K562 (cell line): ENCODE data around the gene ALDH16A1. TPM values are rescaled to one million over a fixed set of nuclear protein-coding genes. Genes with fewer than 3 reads are reported as not detected.
A peak's percentile ranks its signal among the peaks of the same experiment; 100 is the strongest.

Experiments
- DMBX1 ChIP-seq: fragments of 250-450 bp; sonication (Bioruptor Pico); IDR thresholded peaks from 2 replicates; pipeline ENCODE4 v1.8.0; 2022; ENCODE audit warnings: inconsistent platforms, mild to moderate bottlenecking, moderate library complexity, borderline replicate concordance
- EHMT2 ChIP-seq: fragments of 450-650 bp; IDR thresholded peaks from 2 replicates; pipeline ENCODE4 v1.6.1; 2018; ENCODE audit warnings: antibody characterized with exemption
- EZH2 ChIP-seq: IDR thresholded peaks from 2 replicates; pipeline ENCODE4 v1.6.1; 2012; ENCODE audit warnings: low read depth, mild to moderate bottlenecking, inconsistent platforms, low read length, borderline replicate concordance
- FIP1L1 ChIP-seq: fragments of 200-400 bp; formaldehyde crosslinking; IDR thresholded peaks from 2 replicates; pipeline ENCODE4 v1.6.1; 2018; ENCODE audit warnings: mild to moderate bottlenecking, low read depth, low read length; ENCODE audit not compliant: poor library complexity, severe bottlenecking
- IRF2 ChIP-seq: sonication (generic); formaldehyde crosslinking; IDR thresholded peaks from 2 replicates; pipeline ENCODE4 v1.8.1; 2022; ENCODE audit warnings: mild to moderate bottlenecking, missing genetic modification reagents
- KHSRP ChIP-seq: fragments of 450-650 bp; IDR thresholded peaks from 2 replicates; pipeline ENCODE4 v1.6.1; 2017
- MAX ChIP-seq: sonication (generic); formaldehyde crosslinking; IDR thresholded peaks from 2 replicates; pipeline ENCODE4 v1.9.0; 2022; ENCODE audit warnings: mild to moderate bottlenecking, missing genetic modification reagents
- PHB ChIP-seq: fragments of 250-450 bp; sonication (Bioruptor Pico); IDR thresholded peaks from 2 replicates; pipeline ENCODE4 v1.5.0; 2021
- PKNOX1 ChIP-seq: fragments of 450-650 bp; IDR thresholded peaks from 2 replicates; pipeline ENCODE4 v1.6.1; 2016
- RBM15 ChIP-seq: fragments of 200-400 bp; formaldehyde crosslinking; IDR thresholded peaks from 2 replicates; pipeline ENCODE4 v1.6.1; 2018; ENCODE audit warnings: mild to moderate bottlenecking, low read length, moderate library complexity; ENCODE audit not compliant: insufficient read depth
- SAP30 ChIP-seq: fragments of 200-600 bp; sonication (generic); IDR thresholded peaks from 2 replicates; pipeline ENCODE4 v1.6.1; 2012; ENCODE audit warnings: borderline replicate concordance, low read depth, mild to moderate bottlenecking, moderate library complexity, low read length, control low read depth, inconsistent platforms; ENCODE audit not compliant: insufficient read depth, poor library complexity, severe bottlenecking
- TRIM24 ChIP-seq, 2 experiments: fragments of 450-650 bp; IDR thresholded peaks; 2 replicates each; pipeline ENCODE4 v1.6.1; 2016
- USF2 ChIP-seq: sonication (generic); formaldehyde crosslinking; IDR thresholded peaks from 2 replicates; pipeline ENCODE4 v1.5.0; 2020; ENCODE audit warnings: missing genetic modification reagents
- XRCC4 ChIP-seq: IDR thresholded peaks from one replicate; pipeline ENCODE4 v1.6.1; 2011; ENCODE audit not compliant: insufficient read depth, insufficient read length; ENCODE audit errors: extremely low read depth
- ZBTB11 ChIP-seq, 3 experiments: fragments of 200-800 bp in 1 of 3; fragments of 250-450 bp in 1 of 3; fragments of 450-650 bp in 1 of 3; sonication (Bioruptor Pico) in 1 of 3; sonication (Bioruptor generic) in 1 of 3; formaldehyde crosslinking in 1 of 3; IDR thresholded peaks; 2 replicates each; pipeline versions ENCODE4 v1.6.1 to v1.8.0; 2016 to 2022; ENCODE audit warnings: mild to moderate bottlenecking in 2 of 3, missing genetic modification characterization in 2 of 3, missing compliant biosample characterization in 1 of 3, moderate library complexity in 1 of 3
- ZNF561 ChIP-seq: fragments of 450-650 bp; formaldehyde crosslinking; conservative IDR thresholded peaks from 2 replicates; pipeline ENCODE4 v1.4.0; 2020; ENCODE audit warnings: mild to moderate bottlenecking, moderate library complexity
- polyA plus RNA-seq, 8 experiments: library from polyadenylated mRNA; depleted of rRNA in 4 of 8; stranded (reverse) in 5 of 8; unstranded in 3 of 8; fragments of >200 nt; fragmentation: Nextera tagmentation in 2 of 8; fragmentation: Illumina TruSeq in 1 of 8; extraction: Ambion mirVana in 2 of 8; extraction: Trizol in 1 of 8; gene quantifications; 2 replicates each; pipeline versions ENCODE4 v1.2.1 to v1.2.3, GENCODE V29; 2011 to 2014; ENCODE audit warnings: inconsistent platforms in 1 of 8, missing spikeins in 1 of 8
- total RNA-seq, 7 experiments: library from RNA; depleted of rRNA in 6 of 7; stranded (reverse); fragments of >200 nt in 6 of 7; fragmentation: Illumina TruSeq in 2 of 7; extraction: Trizol in 2 of 7; gene quantifications; 2 replicates each; pipeline versions ENCODE4 v1.2.1 to v1.2.3, GENCODE V29; 2011 to 2021; ENCODE audit warnings: low replicate concordance in 1 of 7
- TF ChIP-seq, protein P1 (sequence below): sonication (generic); formaldehyde crosslinking; IDR thresholded peaks from 2 replicates; pipeline ENCODE4 v1.8.1; 2023; ENCODE audit warnings: missing genetic modification reagents, mild to moderate bottlenecking, borderline replicate concordance

The ALDH16A1 gene
- total and polyA plus RNA-seq, 9 of the 15 experiments (the other 6 are each of a cell fraction or from before 2014, with no cell fraction given), result 2.2 to 52.2 (median 7.6) TPM

DNA sequence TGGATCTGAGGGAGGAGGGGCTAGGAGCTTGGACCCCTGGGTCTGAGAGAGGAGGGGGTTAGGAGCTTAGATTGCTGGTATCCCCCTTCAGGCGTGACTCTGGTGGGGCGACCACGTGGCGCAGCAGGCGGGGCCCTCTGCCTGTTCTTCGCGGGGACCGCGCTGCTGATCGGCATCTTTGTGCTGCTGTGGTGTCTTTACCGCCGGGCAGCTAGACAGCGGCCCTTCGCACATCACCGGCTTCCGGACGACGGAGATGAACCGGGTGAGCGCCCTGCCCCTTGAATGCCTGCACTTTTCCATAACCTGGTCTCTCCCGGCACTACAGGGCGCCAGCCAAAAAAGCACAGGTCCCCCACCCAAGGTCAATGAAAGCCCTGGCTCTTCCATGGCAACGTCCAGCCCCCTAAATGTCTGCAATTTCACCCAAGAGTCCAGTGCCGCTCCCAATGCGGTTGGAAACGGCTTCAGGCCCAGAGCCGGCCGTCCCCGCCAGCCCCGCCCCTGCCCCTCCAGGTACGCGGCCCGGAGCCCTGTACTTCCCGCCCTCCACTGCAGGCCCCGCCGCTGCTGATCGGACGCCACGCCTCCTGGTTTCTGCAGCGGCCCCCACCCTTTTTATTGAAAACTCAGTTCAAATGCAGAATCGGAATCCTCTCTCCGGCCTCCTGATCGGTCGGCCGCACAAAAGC lies 25.0 kb upstream of the ALDH16A1 start (continued):
- TF ChIP-seq FIP1L1, result no peak
- peak; percentile 95 for TF ChIP-seq MAX
- TF ChIP-seq PHB, result no peak
- peak in 2 of 3 experiments; percentile 52 to 57; a peak in 3 of 6 replicates for TF ChIP-seq ZBTB11 (CRISPR knock-in tag; IDR thresholded peaks at IDR 0.05)
- TF ChIP-seq, protein P1, sequence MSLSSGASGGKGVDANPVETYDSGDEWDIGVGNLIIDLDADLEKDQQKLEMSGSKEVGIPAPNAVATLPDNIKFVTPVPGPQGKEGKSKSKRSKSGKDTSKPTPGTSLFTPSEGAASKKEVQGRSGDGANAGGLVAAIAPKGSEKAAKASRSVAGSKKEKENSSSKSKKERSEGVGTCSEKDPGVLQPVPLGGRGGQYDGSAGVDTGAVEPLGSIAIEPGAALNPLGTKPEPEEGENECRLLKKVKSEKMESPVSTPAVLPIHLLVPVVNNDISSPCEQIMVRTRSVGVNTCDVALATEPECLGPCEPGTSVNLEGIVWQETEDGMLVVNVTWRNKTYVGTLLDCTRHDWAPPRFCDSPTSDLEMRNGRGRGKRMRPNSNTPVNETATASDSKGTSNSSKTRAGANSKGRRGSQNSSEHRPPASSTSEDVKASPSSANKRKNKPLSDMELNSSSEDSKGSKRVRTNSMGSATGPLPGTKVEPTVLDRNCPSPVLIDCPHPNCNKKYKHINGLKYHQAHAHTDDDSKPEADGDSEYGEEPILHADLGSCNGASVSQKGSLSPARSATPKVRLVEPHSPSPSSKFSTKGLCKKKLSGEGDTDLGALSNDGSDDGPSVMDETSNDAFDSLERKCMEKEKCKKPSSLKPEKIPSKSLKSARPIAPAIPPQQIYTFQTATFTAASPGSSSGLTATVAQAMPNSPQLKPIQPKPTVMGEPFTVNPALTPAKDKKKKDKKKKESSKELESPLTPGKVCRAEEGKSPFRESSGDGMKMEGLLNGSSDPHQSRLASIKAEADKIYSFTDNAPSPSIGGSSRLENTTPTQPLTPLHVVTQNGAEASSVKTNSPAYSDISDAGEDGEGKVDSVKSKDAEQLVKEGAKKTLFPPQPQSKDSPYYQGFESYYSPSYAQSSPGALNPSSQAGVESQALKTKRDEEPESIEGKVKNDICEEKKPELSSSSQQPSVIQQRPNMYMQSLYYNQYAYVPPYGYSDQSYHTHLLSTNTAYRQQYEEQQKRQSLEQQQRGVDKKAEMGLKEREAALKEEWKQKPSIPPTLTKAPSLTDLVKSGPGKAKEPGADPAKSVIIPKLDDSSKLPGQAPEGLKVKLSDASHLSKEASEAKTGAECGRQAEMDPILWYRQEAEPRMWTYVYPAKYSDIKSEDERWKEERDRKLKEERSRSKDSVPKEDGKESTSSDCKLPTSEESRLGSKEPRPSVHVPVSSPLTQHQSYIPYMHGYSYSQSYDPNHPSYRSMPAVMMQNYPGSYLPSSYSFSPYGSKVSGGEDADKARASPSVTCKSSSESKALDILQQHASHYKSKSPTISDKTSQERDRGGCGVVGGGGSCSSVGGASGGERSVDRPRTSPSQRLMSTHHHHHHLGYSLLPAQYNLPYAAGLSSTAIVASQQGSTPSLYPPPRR (CRISPR knock-in tag), result no peak
- no peak for TF ChIP-seq RBM15
- TF ChIP-seq XRCC4, result no peak
- no peak for TF ChIP-seq PKNOX1
- TF ChIP-seq KHSRP, result no peak
- no peak for TF ChIP-seq EZH2
- TF ChIP-seq SAP30, result no peak
- TF ChIP-seq IRF2 (CRISPR knock-in tag), result no peak
- TF ChIP-seq TRIM24 (IDR thresholded peaks at IDR 0.05), result no peak; a peak in 1 of 4 replicates
- no peak for TF ChIP-seq EHMT2
- TF ChIP-seq USF2 (CRISPR knock-in tag), result peak; percentile 72
- no peak for TF ChIP-seq DMBX1 (CRISPR knock-in tag)
- TF ChIP-seq ZNF561, result no peak
